Mesenchymal stem cell (in vitro differentiated cells and primary cell): ENCODE data around the gene MMP21.

ENCODE experiments used
- DNase-seq: peaks from one replicate; pipeline ENCODE4 v3.0.0-alpha.2; 2013
- H2AFZ ChIP-seq: one replicate; pipeline ENCODE4 v1.6.1; 2013; ENCODE audit warnings: low read depth, mild to moderate bottlenecking, control low read depth, inconsistent platforms, low read length, moderate library complexity
- H2AK5ac ChIP-seq: 2 replicates; pipeline ENCODE4 v1.6.1; 2013; ENCODE audit warnings: low read length, moderate library complexity, mild to moderate bottlenecking, inconsistent platforms; ENCODE audit not compliant: severe bottlenecking
- H2BK120ac ChIP-seq: one replicate; pipeline ENCODE4 v1.6.1; 2013; ENCODE audit warnings: low read depth, mild to moderate bottlenecking, inconsistent platforms, low read length, moderate library complexity
- H2BK12ac ChIP-seq, 2 experiments: one replicate each; pipeline ENCODE4 v1.6.1; 2013; ENCODE audit warnings: inconsistent platforms in 2 of 2, low read length in 2 of 2, mild to moderate bottlenecking in 2 of 2, moderate library complexity in 2 of 2, control low read depth in 1 of 2
- H2BK15ac ChIP-seq: one replicate; pipeline ENCODE4 v1.6.1; 2013; ENCODE audit warnings: mild to moderate bottlenecking, low read depth, inconsistent platforms; ENCODE audit not compliant: poor library complexity, severe bottlenecking
- H2BK5ac ChIP-seq: 2 replicates; pipeline ENCODE4 v1.6.1; 2013; ENCODE audit warnings: low read depth, mild to moderate bottlenecking, low read length, control low read depth, inconsistent platforms; ENCODE audit not compliant: poor library complexity, severe bottlenecking
- H3K14ac ChIP-seq, 2 experiments: one replicate each; pipeline ENCODE4 v1.6.1; 2013; ENCODE audit warnings: inconsistent platforms in 2 of 2, low read length in 2 of 2, control low read depth in 1 of 2, mild to moderate bottlenecking in 1 of 2, moderate library complexity in 1 of 2
- H3K18ac ChIP-seq, 2 experiments: one replicate each; pipeline ENCODE4 v1.6.1; 2013; ENCODE audit warnings: inconsistent platforms in 2 of 2, low read length in 2 of 2, control low read depth in 1 of 2, low read depth in 1 of 2, mild to moderate bottlenecking in 1 of 2
- H3K23ac ChIP-seq, 2 experiments: one replicate each; pipeline ENCODE4 v1.6.1; 2013; ENCODE audit warnings: inconsistent platforms in 2 of 2, low read length in 2 of 2, mild to moderate bottlenecking in 2 of 2, moderate library complexity in 2 of 2, control low read depth in 1 of 2
- H3K27ac ChIP-seq: 2 replicates; pipeline ENCODE4 v1.5.1; 2013; ENCODE audit warnings: mild to moderate bottlenecking, moderate library complexity, low read length, control low read depth, inconsistent platforms; ENCODE audit not compliant: poor library complexity, severe bottlenecking
- H3K27me3 ChIP-seq, 2 experiments: 2 replicates each; pipeline versions ENCODE4 v1.6.1 to v1.7.0; 2013; ENCODE audit warnings: low read length in 2 of 2, mild to moderate bottlenecking in 2 of 2, moderate library complexity in 2 of 2, control low read depth in 1 of 2, inconsistent platforms in 1 of 2; ENCODE audit not compliant: control insufficient read depth in 1 of 2, insufficient read depth in 1 of 2
- H3K36me3 ChIP-seq, 2 experiments: 2 replicates each; pipeline versions ENCODE4 v1.6.1 to v1.7.0; 2013; ENCODE audit warnings: low read length in 2 of 2, control low read depth in 1 of 2, inconsistent platforms in 1 of 2, low read depth in 1 of 2, mild to moderate bottlenecking in 1 of 2; ENCODE audit not compliant: insufficient read depth in 2 of 2, control insufficient read depth in 1 of 2
- H3K4ac ChIP-seq, 2 experiments: one replicate each; pipeline ENCODE4 v1.6.1; 2013; ENCODE audit warnings: inconsistent platforms in 2 of 2, low read length in 2 of 2, mild to moderate bottlenecking in 2 of 2, moderate library complexity in 2 of 2, control low read depth in 1 of 2, low read depth in 1 of 2
- H3K4me1 ChIP-seq: 2 replicates; pipeline ENCODE4 v1.6.1; 2013; ENCODE audit warnings: low read depth, low read length, control low read depth; ENCODE audit not compliant: control insufficient read depth, insufficient read depth
- H3K4me2 ChIP-seq: 2 replicates; pipeline ENCODE4 v1.6.1; 2013; ENCODE audit warnings: low read length, mild to moderate bottlenecking, inconsistent platforms; ENCODE audit not compliant: poor library complexity, severe bottlenecking
- H3K4me3 ChIP-seq, 2 experiments: 2 replicates each; pipeline versions ENCODE4 v1.5.1 to v1.7.0; 2013; ENCODE audit warnings: low read length in 2 of 2, mild to moderate bottlenecking in 2 of 2, control low read depth in 1 of 2, low read depth in 1 of 2; ENCODE audit not compliant: insufficient read depth in 1 of 2
- H3K79me1 ChIP-seq: replicated peaks from 2 replicates; pipeline ENCODE4 v1.6.1; 2013; ENCODE audit warnings: mild to moderate bottlenecking, control low read depth, low read length, inconsistent platforms; ENCODE audit not compliant: poor library complexity, severe bottlenecking
- H3K9ac ChIP-seq: 2 replicates; pipeline ENCODE4 v1.7.0; 2013; ENCODE audit warnings: mild to moderate bottlenecking, low read length, moderate library complexity
- H3K9me3 ChIP-seq: 2 replicates; pipeline ENCODE4 v1.7.0; 2013; ENCODE audit warnings: mild to moderate bottlenecking, low read length; ENCODE audit not compliant: control insufficient read depth
- H4K8ac ChIP-seq: one replicate; pipeline ENCODE4 v1.6.1; 2013; ENCODE audit warnings: inconsistent platforms, mild to moderate bottlenecking, low read length, moderate library complexity
- H4K91ac ChIP-seq: one replicate; pipeline ENCODE4 v1.6.1; 2013; ENCODE audit warnings: mild to moderate bottlenecking, low read length, inconsistent platforms
- WGBS: methylation state at CpG from one replicate; pipeline ENCODE4 v1.1.7; 2013; ENCODE audit warnings: mixed read lengths; 5-methylcytosine and 5-hydroxymethylcytosine counted together

The MMP21 gene

GRCh38 chr10:125815764-125816163, 40.1 kb upstream of the MMP21 start:
- Histone ChIP-seq H3K4me2 (no peak overlapping the region), H3K18ac (no peak overlapping the region), H3K27me3 (no peaks in the 10 kb centered on the region), H3K4me3 (no peak overlapping the region), H4K91ac (no peak overlapping the region), H2AFZ (no peak overlapping the region), H2BK120ac (no peak overlapping the region), H3K14ac (no peak overlapping the region), H3K9me3 (no peaks in the 10 kb centered on the region), H4K8ac (no peak overlapping the region), H3K23ac (no peak overlapping the region), H2BK15ac (no peak overlapping the region), H2BK12ac (no peak overlapping the region), H3K9ac (no peak overlapping the region), H3K4ac (no peak overlapping the region), H2BK5ac (no peak overlapping the region), H3K36me3 (peaks cover 9 to 57% of the 10 kb centered on the region in 2 experiments), H3K79me1 (peaks cover 21% of the 10 kb centered on the region), H3K4me1 (no peaks in the 10 kb centered on the region), H2AK5ac (no peak overlapping the region), H3K27ac (no peak overlapping the region)
- DNase-seq: no peak
- 100% methylated on average over 1 of the region's 1 CpG for WGBS

GRCh38 chr10:125812128-125812750, 36.6 kb upstream of the MMP21 start:
- Histone ChIP-seq H4K91ac (no peak overlapping the region), H3K79me1 (peaks cover 12% of the 10 kb centered on the region), H3K14ac (no peak overlapping the region), H2BK15ac (no peak overlapping the region), H3K18ac (no peak overlapping the region), H2AK5ac (no peak overlapping the region), H3K27ac (no peak overlapping the region), H2BK12ac (no peak overlapping the region), H4K8ac (no peak overlapping the region), H3K4me1 (no peaks in the 10 kb centered on the region), H3K36me3 (peaks cover 16 to 88% of the 10 kb centered on the region in 2 experiments), H3K9ac (peak overlapping the region; percentile 24), H3K23ac (no peak overlapping the region), H3K4me3 (no peak overlapping the region), H3K4ac (no peak overlapping the region), H2BK5ac (no peak overlapping the region), H3K27me3 (no peaks in the 10 kb centered on the region), H2AFZ (no peak overlapping the region), H2BK120ac (no peak overlapping the region), H3K9me3 (no peaks in the 10 kb centered on the region), H3K4me2 (no peak overlapping the region)
- DNase-seq: no peak
- no CpG with 5 or more reads among the region's 1 CpG for WGBS

GRCh38 chr10:125811251-125811650, 35.6 kb upstream of the MMP21 start:
- H3K4ac ChIP-seq: no peak overlapping the region
- no peak overlapping the region for H4K8ac ChIP-seq
- H2AK5ac ChIP-seq: no peak overlapping the region
- no peak overlapping the region for H3K23ac ChIP-seq
- no peak overlapping the region for H3K18ac ChIP-seq
- no peak overlapping the region for H2BK120ac ChIP-seq
- H4K91ac ChIP-seq: no peak overlapping the region
- H2BK12ac ChIP-seq: no peak overlapping the region
- no peaks in the 10 kb centered on the region for H3K9me3 ChIP-seq
- no peak overlapping the region for H2AFZ ChIP-seq
- no peak for DNase-seq
- H3K4me1 ChIP-seq: no peaks in the 10 kb centered on the region
- H3K36me3 ChIP-seq: peaks cover 20 to 95% of the 10 kb centered on the region in 2 experiments
- H3K27me3 ChIP-seq: no peaks in the 10 kb centered on the region
- H3K14ac ChIP-seq: no peak overlapping the region
- WGBS: 100% methylated on average over 1 of the region's 1 CpG
- peaks cover 12% of the 10 kb centered on the region for H3K79me1 ChIP-seq
- no peak overlapping the region for H2BK5ac ChIP-seq
- no peak overlapping the region for H3K27ac ChIP-seq
- no peak overlapping the region for H3K4me2 ChIP-seq
- H3K9ac ChIP-seq: no peak overlapping the region
- H3K4me3 ChIP-seq: no peak overlapping the region
- no peak overlapping the region for H2BK15ac ChIP-seq

- Histone ChIP-seq H2BK15ac (no peak overlapping the region), H3K27me3 (no peaks in the 10 kb centered on the region), H3K79me1 (peaks cover 5% of the 10 kb centered on the region), H3K4me3 (no peak overlapping the region), H2BK12ac (no peak overlapping the region), H3K18ac (no peak overlapping the region), H2AK5ac (no peak overlapping the region), H3K4me2 (no peak overlapping the region), H2BK5ac (no peak overlapping the region), H3K9me3 (no peaks in the 10 kb centered on the region), H3K9ac (no peak overlapping the region), H4K8ac (no peak overlapping the region), H3K4ac (no peak overlapping the region), H2BK120ac (no peak overlapping the region), H3K14ac (no peak overlapping the region), H3K23ac (no peak overlapping the region), H3K27ac (no peak overlapping the region), H2AFZ (no peak overlapping the region), H3K4me1 (peaks cover 1% of the 10 kb centered on the region), H3K36me3 (peaks cover 30 to 92% of the 10 kb centered on the region in 2 experiments), H4K91ac (no peak overlapping the region)
- DNase-seq: no peak
- WGBS: 100% methylated on average over 1 of the region's 1 CpG
Observed at GRCh38 chr10:125808047-125808446, 32.4 kb upstream of the MMP21 start.
